Natural killer cell (primary cell): Measurements from ENCODE around the gene LLGL2. TPM values are rescaled to one million over a fixed set of nuclear protein-coding genes. Genes with fewer than 3 reads are reported as not detected.

Experiments
- ATAC-seq, 3 donors: fragments of 150-1000 bp in 2 of 3; fragments of 200-7000 bp in 1 of 3; cut with Tn5 transposase; 1 replicate in 1 of 3; 2 replicates in 2 of 3; pipeline ENCODE4 v1.10.0; 2021; ENCODE audit warnings: mild to moderate bottlenecking in 2 of 3, moderate library complexity in 2 of 3
- DNase-seq, 2 donors: peaks; one replicate each; pipeline versions ENCODE4 v3.0.0 to v3.0.0-alpha.2; 2013 to 2021; ENCODE audit warnings: mixed read lengths in 1 of 2
- H3K27ac ChIP-seq: one replicate; pipeline ENCODE4 v1.5.1; 2013; ENCODE audit warnings: mild to moderate bottlenecking, low read length
- H3K27me3 ChIP-seq: one replicate; pipeline ENCODE4 v1.6.1; 2013; ENCODE audit warnings: low read length; ENCODE audit not compliant: control insufficient read depth, insufficient read depth
- H3K36me3 ChIP-seq: one replicate; pipeline ENCODE4 v1.6.1; 2013; ENCODE audit warnings: low read length; ENCODE audit not compliant: control insufficient read depth, insufficient read depth
- H3K4me1 ChIP-seq: one replicate; pipeline ENCODE4 v1.6.1; 2013; ENCODE audit warnings: low read length; ENCODE audit not compliant: control insufficient read depth, insufficient read depth
- H3K4me3 ChIP-seq: one replicate; pipeline ENCODE4 v1.5.1; 2013; ENCODE audit warnings: low read length
- H3K9me3 ChIP-seq: one replicate; pipeline ENCODE4 v1.6.1; 2013; ENCODE audit warnings: low read length; ENCODE audit not compliant: control insufficient read depth, insufficient read depth
- H3K27ac Mint-ChIP-seq, 2 donors: one replicate each; pipeline ENCODE4 v1.8.0; 2022; ENCODE audit warnings: mild to moderate bottlenecking in 2 of 2, mixed read lengths in 2 of 2, moderate library complexity in 1 of 2
- H3K27me3 Mint-ChIP-seq, 2 donors: one replicate each; pipeline ENCODE4 v1.8.0; 2022; ENCODE audit warnings: low read depth in 2 of 2, mixed read lengths in 2 of 2
- H3K36me3 Mint-ChIP-seq: one replicate; pipeline ENCODE4 v1.8.0; 2022; ENCODE audit warnings: mixed read lengths
- H3K4me1 Mint-ChIP-seq, 2 donors: one replicate each; pipeline ENCODE4 v1.8.0; 2022; ENCODE audit warnings: mixed read lengths in 2 of 2
- H3K4me3 Mint-ChIP-seq: one replicate; pipeline ENCODE4 v1.8.0; 2022; ENCODE audit warnings: mild to moderate bottlenecking, moderate library complexity, mixed read lengths
- H3K9me3 Mint-ChIP-seq, 2 donors: one replicate each; pipeline ENCODE4 v1.8.0; 2022; ENCODE audit warnings: mixed read lengths in 2 of 2
- WGBS: methylation state at CpG from one replicate; pipeline ENCODE4 v1.1.7; 2013; ENCODE audit warnings: missing lambda C conversion rate; ENCODE audit not compliant: insufficient coverage; 5-methylcytosine and 5-hydroxymethylcytosine counted together
- intact Hi-C: fragments of 100-400 bp; cut with micrococcal nuclease; formaldehyde crosslinking; loops from one replicate; pipeline ENCODE4 v1.14.2; 2022
- total RNA-seq, 4 donors: library from RNA; stranded (reverse); fragments of 120-200 nt in 1 of 4; gene quantifications; one replicate each; pipeline versions ENCODE4 v1.2.3 to v1.2.4, GENCODE V29; 2013 to 2022
- TF ChIP-seq, protein P1 (sequence below): fragments of 200-600 bp; IDR thresholded peaks from one replicate; pipeline ENCODE4 v1.8.0; 2022; ENCODE audit warnings: antibody characterized with exemption

The LLGL2 gene
- total RNA-seq, 3 donors from 2014 or later (not counting 1 experiment from before 2014, with no cell fraction given), result 229 to 302 (median 244) TPM

DNA sequence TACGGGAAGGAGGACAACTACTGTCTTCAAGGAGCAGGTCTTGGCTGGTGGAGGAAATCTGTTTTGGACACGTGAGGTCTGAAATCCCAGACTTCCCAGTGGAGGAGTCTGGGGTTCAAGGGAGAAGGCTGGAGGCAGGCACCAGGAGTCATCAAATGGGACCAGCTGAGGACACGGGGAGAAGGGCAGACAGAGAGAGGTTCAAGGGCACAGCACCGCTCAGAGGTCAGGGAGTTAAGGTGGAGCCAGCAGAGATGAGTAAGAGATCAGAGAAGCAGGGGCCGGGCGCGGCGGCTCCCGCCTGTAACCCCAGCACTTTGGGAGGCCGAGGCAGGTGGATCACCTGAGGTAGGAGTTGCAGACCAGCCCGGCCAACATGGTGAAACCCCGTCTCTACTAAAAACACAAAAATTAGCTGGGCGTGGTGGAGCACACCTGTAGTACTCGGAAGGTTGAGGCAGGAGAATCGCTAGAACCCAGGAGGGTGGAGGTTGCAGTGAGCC, 97.3 kb downstream of the LLGL2 start:
- no peak for DNase-seq

GRCh38 chr17:75623386-75623785, 97.9 kb downstream of the LLGL2 start:
- Mint-ChIP-seq H3K27ac (no peak overlapping the region), H3K4me3 (no peak overlapping the region), H3K4me1 (no peaks in the 10 kb centered on the region), H3K27me3 (no peaks in the 10 kb centered on the region), H3K36me3 (no peaks in the 10 kb centered on the region), H3K9me3 (no peaks in the 10 kb centered on the region)
- DNase-seq (no peak), ATAC-seq (no peak)
- H3K36me3 ChIP-seq, result peaks cover 46% of the 10 kb centered on the region
- intact Hi-C loops, result no loop called here
- TF ChIP-seq, protein P1, sequence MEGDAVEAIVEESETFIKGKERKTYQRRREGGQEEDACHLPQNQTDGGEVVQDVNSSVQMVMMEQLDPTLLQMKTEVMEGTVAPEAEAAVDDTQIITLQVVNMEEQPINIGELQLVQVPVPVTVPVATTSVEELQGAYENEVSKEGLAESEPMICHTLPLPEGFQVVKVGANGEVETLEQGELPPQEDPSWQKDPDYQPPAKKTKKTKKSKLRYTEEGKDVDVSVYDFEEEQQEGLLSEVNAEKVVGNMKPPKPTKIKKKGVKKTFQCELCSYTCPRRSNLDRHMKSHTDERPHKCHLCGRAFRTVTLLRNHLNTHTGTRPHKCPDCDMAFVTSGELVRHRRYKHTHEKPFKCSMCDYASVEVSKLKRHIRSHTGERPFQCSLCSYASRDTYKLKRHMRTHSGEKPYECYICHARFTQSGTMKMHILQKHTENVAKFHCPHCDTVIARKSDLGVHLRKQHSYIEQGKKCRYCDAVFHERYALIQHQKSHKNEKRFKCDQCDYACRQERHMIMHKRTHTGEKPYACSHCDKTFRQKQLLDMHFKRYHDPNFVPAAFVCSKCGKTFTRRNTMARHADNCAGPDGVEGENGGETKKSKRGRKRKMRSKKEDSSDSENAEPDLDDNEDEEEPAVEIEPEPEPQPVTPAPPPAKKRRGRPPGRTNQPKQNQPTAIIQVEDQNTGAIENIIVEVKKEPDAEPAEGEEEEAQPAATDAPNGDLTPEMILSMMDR, result no peak
- 95% methylated on average over 9 of the region's 9 CpGs for WGBS
- no peaks in the 10 kb centered on the region for H3K9me3 ChIP-seq
- H3K27ac ChIP-seq, result no peak overlapping the region
- H3K27me3 ChIP-seq, result no peaks in the 10 kb centered on the region
- H3K4me1 ChIP-seq, result no peaks in the 10 kb centered on the region
- H3K4me3 ChIP-seq, result no peak overlapping the region

More for the DNA sequence above, 97.3 kb downstream of the LLGL2 start:
- intact Hi-C loops, result no loop called here
- no peaks in the 10 kb centered on the region for H3K27me3 ChIP-seq
- H3K9me3 ChIP-seq, result no peaks in the 10 kb centered on the region
- ATAC-seq, result no peak
- Mint-ChIP-seq H3K27ac (peak overlapping the region; percentile 0 to 25), H3K4me3 (no peak overlapping the region), H3K36me3 (no peaks in the 10 kb centered on the region), H3K4me1 (no peaks in the 10 kb centered on the region), H3K27me3 (no peaks in the 10 kb centered on the region), H3K9me3 (no peaks in the 10 kb centered on the region)
- TF ChIP-seq, protein P1, result no peak
- WGBS, result 91% methylated on average over 15 of the region's 15 CpGs
- H3K4me3 ChIP-seq, result no peak overlapping the region
- no peak overlapping the region for H3K27ac ChIP-seq
- no peaks in the 10 kb centered on the region for H3K4me1 ChIP-seq
- peaks cover 50% of the 10 kb centered on the region for H3K36me3 ChIP-seq

DNA sequence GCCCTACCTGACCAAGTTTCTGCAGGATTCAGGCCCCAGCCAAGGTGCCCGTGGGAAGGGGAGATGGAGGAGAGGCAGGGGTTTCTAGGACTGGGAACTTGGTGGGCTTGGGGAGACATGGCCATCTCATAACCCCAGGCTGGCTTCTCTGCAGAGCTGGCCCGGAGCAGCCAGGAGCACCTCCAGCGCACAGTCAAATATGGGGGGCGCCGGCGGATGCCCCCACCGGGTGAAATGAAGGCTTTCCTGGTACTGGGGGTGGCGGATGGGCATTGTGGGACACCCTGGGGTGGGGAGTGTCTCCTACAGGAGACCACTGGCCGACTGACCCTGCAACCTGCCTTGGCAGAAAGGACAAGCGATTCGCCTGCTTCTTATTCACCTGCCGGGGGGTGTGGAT, 98.5 kb downstream of the LLGL2 start:
- intact Hi-C loops, result no loop called here
- H3K27me3 Mint-ChIP-seq, result no peaks in the 10 kb centered on the region
- H3K27ac ChIP-seq, result no peak overlapping the region
- H3K27ac Mint-ChIP-seq, result no peak overlapping the region
- 95% methylated on average over 12 of the region's 12 CpGs for WGBS
- no peaks in the 10 kb centered on the region for H3K9me3 ChIP-seq
- ATAC-seq (no peak), DNase-seq (no peak)
- no peaks in the 10 kb centered on the region for H3K4me1 Mint-ChIP-seq
- H3K9me3 Mint-ChIP-seq, result no peaks in the 10 kb centered on the region
- no peaks in the 10 kb centered on the region for H3K27me3 ChIP-seq
- TF ChIP-seq, protein P1, result no peak
- peaks cover 41% of the 10 kb centered on the region for H3K36me3 ChIP-seq
- no peak overlapping the region for H3K4me3 Mint-ChIP-seq
- H3K4me1 ChIP-seq, result no peaks in the 10 kb centered on the region
- H3K4me3 ChIP-seq, result no peak overlapping the region
- no peaks in the 10 kb centered on the region for H3K36me3 Mint-ChIP-seq

Other genes with a start within 250 kb of the LLGL2 start
- 10 to 100 TPM; 12.1 to 17.7 (median 14.8) TPM for gene SLC25A19, start 236.3 kb upstream of the LLGL2 start, total RNA-seq
- gene GRB2, start 120.0 kb upstream of the LLGL2 start, total RNA-seq, result 100 to 1,000 TPM; 115 to 142 (median 116) TPM
- 100 to 1,000 TPM in 2 of 3 donors, 10 to 100 TPM in 1; 84.4 to 142 (median 104) TPM for gene TMEM94, start 69.1 kb upstream of the LLGL2 start, total RNA-seq
- 1 to 10 TPM in 2 of 3 donors, under 1 TPM in 1; 0.49 to 1.8 (median 1.7) TPM for gene CASKIN2, start 10.2 kb upstream of the LLGL2 start, total RNA-seq
- gene TSEN54, start 9.2 kb upstream of the LLGL2 start, total RNA-seq, result 100 to 1,000 TPM; 180 to 224 (median 186) TPM
- gene MYO15B, start 62.1 kb downstream of the LLGL2 start, total RNA-seq, result 100 to 1,000 TPM; 336 to 372 (median 339) TPM
- 1 to 10 TPM in 2 of 3 donors, under 1 TPM in 1; 0.95 to 2.0 (median 1.5) TPM for gene SMIM5, start 107.7 kb downstream of the LLGL2 start, total RNA-seq
- 10 to 100 TPM; 33.4 to 39.1 (median 34.3) TPM for gene RECQL5, start 141.5 kb downstream of the LLGL2 start, total RNA-seq
- 100 to 1,000 TPM; 234 to 246 (median 240) TPM for gene SAP30BP, start 141.6 kb downstream of the LLGL2 start, total RNA-seq
- 1 to 10 TPM in 1 of 3 donors, under 1 TPM in 2; 0.38 to 1.0 (median 0.68) TPM for gene ITGB4, start 195.8 kb downstream of the LLGL2 start, total RNA-seq
- gene GALK1, start 239.5 kb downstream of the LLGL2 start, total RNA-seq, result 10 to 100 TPM; 11.9 to 15.9 (median 12.6) TPM